Fibroblast of lung (primary cell): ENCODE results near the gene ZBTB16.

ENCODE experiments used
- EZH2 ChIP-seq: IDR thresholded peaks from 2 replicates; pipeline ENCODE4 v1.5.1; 2012; ENCODE audit warnings: low read length, control low read depth, mild to moderate bottlenecking; ENCODE audit errors: missing control alignments
- TF ChIP-seq, protein P1 (sequence below), 2 donors: IDR thresholded peaks in 1 of 2; conservative IDR thresholded peaks in 1 of 2; 1 replicate in 1 of 2; 2 replicates in 1 of 2; pipeline ENCODE4 v1.5.1; 2011 to 2012; ENCODE audit warnings: low read length in 2 of 2, control low read depth in 1 of 2, inconsistent platforms in 1 of 2, low read depth in 1 of 2, mild to moderate bottlenecking in 1 of 2

- TF ChIP-seq, protein P1, sequence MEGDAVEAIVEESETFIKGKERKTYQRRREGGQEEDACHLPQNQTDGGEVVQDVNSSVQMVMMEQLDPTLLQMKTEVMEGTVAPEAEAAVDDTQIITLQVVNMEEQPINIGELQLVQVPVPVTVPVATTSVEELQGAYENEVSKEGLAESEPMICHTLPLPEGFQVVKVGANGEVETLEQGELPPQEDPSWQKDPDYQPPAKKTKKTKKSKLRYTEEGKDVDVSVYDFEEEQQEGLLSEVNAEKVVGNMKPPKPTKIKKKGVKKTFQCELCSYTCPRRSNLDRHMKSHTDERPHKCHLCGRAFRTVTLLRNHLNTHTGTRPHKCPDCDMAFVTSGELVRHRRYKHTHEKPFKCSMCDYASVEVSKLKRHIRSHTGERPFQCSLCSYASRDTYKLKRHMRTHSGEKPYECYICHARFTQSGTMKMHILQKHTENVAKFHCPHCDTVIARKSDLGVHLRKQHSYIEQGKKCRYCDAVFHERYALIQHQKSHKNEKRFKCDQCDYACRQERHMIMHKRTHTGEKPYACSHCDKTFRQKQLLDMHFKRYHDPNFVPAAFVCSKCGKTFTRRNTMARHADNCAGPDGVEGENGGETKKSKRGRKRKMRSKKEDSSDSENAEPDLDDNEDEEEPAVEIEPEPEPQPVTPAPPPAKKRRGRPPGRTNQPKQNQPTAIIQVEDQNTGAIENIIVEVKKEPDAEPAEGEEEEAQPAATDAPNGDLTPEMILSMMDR (conservative IDR thresholded peaks at IDR 0.05 in 1 of 2, IDR thresholded peaks at IDR 0.05 in 1 of 2; ENCODE audit: low read depth in 1 of 2, low read length in 2 of 2) = no peak
- TF ChIP-seq EZH2 = no peak
Measured at GRCh38 chr11:114031246-114031966, 28.1 kb upstream of the ZBTB16 start.
